IPS DF 6.9 (cell line): ENCODE data around the gene ZDHHC13.
"Not testable (repeated sequence)": the region's sequence is repeated elsewhere in the genome, so short reads cannot be mapped to it uniquely, and the experiment has no call there.

Experiments
- DNase-seq: peaks from one replicate; pipeline ENCODE4 v3.0.0-alpha.2; 2013; ENCODE audit warnings: low read depth, low spot score
- H3K27ac ChIP-seq: one replicate; pipeline ENCODE4 v1.5.1; 2013; ENCODE audit warnings: low read length, control low read depth
- H3K27me3 ChIP-seq: 2 replicates; pipeline ENCODE4 v1.6.1; 2013; ENCODE audit warnings: mild to moderate bottlenecking, low read length; ENCODE audit not compliant: control insufficient read depth, insufficient read depth
- H3K36me3 ChIP-seq: 2 replicates; pipeline ENCODE4 v1.6.1; 2013; ENCODE audit warnings: low read length; ENCODE audit not compliant: control insufficient read depth, insufficient read depth
- H3K4me1 ChIP-seq: 2 replicates; pipeline ENCODE4 v1.6.1; 2013; ENCODE audit warnings: low read length; ENCODE audit not compliant: control insufficient read depth, insufficient read depth
- H3K4me3 ChIP-seq: 2 replicates; pipeline ENCODE4 v1.5.1; 2013; ENCODE audit warnings: mild to moderate bottlenecking, low read length
- H3K9me3 ChIP-seq: 2 replicates; pipeline ENCODE4 v1.6.1; 2013; ENCODE audit warnings: low read length, inconsistent platforms; ENCODE audit not compliant: control insufficient read depth, insufficient read depth
- WGBS: extraction: QIAGEN DNeasy Blood & Tissue Kit; methylation state at CpG from one replicate; pipeline ENCODE4 v1.1.7; 2013; ENCODE audit warnings: mixed read lengths, missing lambda C conversion rate; ENCODE audit not compliant: insufficient read length, insufficient coverage; 5-methylcytosine and 5-hydroxymethylcytosine counted together

The ZDHHC13 gene

DNA sequence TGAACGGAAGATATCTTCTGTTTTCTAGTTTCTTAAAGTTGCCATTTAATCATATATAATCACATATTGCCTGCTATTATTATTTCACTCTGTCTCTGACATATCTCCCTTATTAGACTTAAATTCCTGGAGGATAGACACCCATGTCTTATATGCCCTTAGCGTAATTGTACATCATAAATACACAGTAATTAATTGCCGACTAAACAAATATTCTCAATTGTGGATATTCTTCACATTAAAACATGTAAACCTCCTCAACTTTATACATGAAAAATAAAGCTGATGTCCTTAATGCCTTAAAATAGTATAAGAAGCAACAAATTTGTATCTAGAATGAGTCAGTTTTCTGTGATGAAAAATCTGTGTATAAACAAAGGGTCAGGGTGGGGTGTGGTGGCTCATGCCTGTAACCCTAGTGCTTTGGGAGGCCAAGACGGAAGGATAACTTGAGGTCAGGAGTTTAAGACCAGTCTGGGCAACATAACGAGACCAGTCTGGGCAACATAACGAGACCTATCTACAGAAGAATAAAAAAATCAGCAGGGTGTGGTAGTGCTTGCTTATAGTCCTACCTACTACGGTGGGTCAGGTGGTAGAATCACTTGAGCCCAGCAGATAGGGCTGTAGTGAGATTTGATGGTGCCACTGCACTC, 6.1 kb downstream of the ZDHHC13 start:
- no peak overlapping the region for H3K27ac ChIP-seq
- H3K36me3 ChIP-seq, result peaks cover 2% of the 10 kb centered on the region; the same call in 1 of the 2 replicates
- H3K27me3 ChIP-seq, result no peaks in the 10 kb centered on the region
- no peaks in the 10 kb centered on the region for H3K9me3 ChIP-seq
- H3K4me1 ChIP-seq, result no peaks in the 10 kb centered on the region
- no peak overlapping the region for H3K4me3 ChIP-seq
- DNase-seq, result no peak
- WGBS, result no CpG with 5 or more reads among the region's 7 CpGs

DNA sequence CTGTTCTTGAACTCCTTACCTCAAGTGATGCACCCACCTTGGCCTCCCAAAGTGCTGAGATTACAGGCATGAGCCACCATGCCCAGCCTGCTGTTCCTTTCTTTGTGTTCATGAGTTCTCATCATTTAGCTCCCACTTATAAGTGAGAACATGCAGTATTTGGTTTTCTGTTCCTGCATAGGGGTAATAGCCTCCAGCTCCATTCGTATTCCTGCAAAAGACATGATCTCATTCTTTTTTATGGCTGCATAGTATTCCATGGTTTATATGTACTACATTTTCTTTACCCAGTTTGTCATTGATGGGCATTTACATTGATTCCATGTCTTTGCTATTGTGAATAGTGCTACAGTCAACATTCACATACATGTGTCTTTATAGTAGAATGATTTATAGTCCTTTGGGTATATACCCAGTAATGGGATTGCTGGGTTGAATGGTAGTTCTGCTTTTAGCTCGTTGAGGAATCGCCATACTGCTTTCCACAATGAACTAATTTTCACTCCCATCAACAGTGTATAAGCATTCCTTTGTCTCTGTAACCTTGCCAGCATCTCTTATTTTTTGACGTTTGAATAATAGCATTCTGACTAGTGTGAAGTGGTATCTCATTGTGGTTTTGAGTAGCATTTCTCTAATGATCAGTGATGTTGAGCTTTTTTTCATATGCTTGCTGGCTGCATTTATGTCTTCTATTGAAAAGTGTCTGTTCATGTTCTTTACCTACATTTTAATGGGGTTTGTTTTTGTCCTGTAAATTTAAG, 9.8 kb downstream of the ZDHHC13 start:
- not testable (repeated sequence) for H3K4me3 ChIP-seq, H3K9me3 ChIP-seq, H3K27me3 ChIP-seq, DNase-seq, H3K27ac ChIP-seq, H3K36me3 ChIP-seq, H3K4me1 ChIP-seq
- no CpG with 5 or more reads among the region's 4 CpGs for WGBS

DNA sequence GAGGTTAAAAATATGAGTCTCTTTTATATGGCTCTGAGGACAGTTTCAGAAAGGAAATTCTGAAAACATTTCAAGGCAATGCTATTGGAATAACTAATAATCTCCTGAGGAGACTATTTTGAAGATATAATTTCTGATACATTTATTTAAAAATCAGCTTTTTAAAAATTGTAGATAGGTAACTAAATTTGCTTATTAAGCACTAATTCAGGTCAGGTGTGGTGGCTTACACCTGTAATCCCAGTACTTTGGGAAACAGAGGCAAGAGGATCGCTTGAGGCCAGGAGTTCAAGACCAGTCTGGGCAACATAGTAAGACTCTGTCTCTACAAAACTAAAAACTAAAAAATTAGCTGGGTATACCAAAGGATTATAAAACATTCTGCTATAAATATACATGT, 17.0 kb downstream of the ZDHHC13 start:
- H3K27me3 ChIP-seq, result no peaks in the 10 kb centered on the region
- WGBS, result no CpG with 5 or more reads among the region's 1 CpG

DNA sequence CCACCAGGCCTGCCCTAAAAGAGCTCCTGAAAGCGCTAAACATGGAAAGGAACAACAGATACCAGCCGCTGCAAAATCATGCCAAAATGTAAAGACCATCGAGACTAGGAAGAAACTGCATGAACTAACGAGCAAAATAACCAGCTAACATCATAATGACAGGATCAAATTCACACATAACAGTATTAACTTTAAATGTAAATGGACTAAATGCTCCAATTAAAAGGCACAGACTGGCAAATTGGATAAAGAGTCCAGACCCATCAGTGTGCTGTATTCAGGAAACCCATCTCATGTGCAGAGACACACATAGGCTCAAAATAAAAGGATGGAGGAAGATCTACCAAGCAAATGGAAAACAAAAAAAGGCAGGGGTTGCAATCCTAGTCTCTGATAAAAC, 19.9 kb downstream of the ZDHHC13 start:
- H3K27ac ChIP-seq, DNase-seq, H3K4me3 ChIP-seq, H3K4me1 ChIP-seq, H3K9me3 ChIP-seq, H3K27me3 ChIP-seq, H3K36me3 ChIP-seq: not testable (repeated sequence)
- no CpG with 5 or more reads among the region's 4 CpGs for WGBS

More for the DNA sequence above, 17.0 kb downstream of the ZDHHC13 start:
- Histone ChIP-seq H3K36me3 (peaks cover 2% of the 10 kb centered on the region; the same call in 1 of the 2 replicates), H3K4me3 (no peak overlapping the region), H3K9me3 (no peaks in the 10 kb centered on the region), H3K27ac (no peak overlapping the region), H3K4me1 (no peaks in the 10 kb centered on the region)
- DNase-seq, result no peak

DNA sequence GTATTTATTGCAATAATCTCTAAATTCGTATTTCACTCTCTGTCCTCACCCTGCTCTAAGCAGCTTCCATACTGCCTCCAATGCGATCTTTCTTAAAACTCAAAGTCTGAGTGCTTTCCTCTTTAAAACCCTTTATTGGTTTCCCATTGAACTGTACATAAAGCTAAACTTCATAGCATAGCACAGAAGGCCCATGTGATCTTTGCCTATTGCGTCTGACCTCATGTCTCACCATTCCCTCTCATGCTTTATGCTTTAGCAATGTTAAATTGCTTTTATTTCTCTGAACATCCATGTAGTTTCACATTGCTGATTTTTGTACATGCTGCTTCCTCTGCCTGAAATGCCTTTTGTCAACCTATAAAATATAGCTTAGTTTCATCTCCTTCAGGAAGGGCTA, 28.4 kb downstream of the ZDHHC13 start:
- Histone ChIP-seq H3K9me3 (no peaks in the 10 kb centered on the region), H3K27ac (no peak overlapping the region), H3K27me3 (no peaks in the 10 kb centered on the region), H3K4me3 (no peak overlapping the region), H3K36me3 (no peaks in the 10 kb centered on the region), H3K4me1 (no peaks in the 10 kb centered on the region)
- DNase-seq, result no peak
- WGBS, result no CpG with 5 or more reads among the region's 3 CpGs

DNA sequence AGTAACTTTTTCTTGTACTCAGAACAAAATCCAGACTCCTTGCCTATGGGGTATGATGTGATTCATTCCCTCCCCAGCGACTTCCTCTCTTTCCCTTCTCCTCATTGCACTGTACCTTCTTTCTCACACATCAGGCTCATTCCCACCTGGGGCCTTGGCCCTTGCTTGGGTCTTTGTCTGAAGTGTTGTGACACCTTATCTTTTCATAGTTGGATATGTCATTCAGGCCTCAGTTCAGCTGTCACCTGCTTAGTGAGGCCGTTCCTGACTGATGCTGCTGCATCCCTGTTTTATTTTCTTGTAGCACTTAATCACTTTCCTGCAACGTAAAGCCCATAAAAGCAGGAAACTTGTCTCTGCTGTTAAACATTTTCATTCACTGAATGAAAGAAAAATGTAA, 39.9 kb downstream of the ZDHHC13 start:
- no peak overlapping the region for H3K4me3 ChIP-seq
- H3K27me3 ChIP-seq, result no peaks in the 10 kb centered on the region
- no peak for DNase-seq
- no CpG with 5 or more reads among the region's 3 CpGs for WGBS
- no peak overlapping the region for H3K27ac ChIP-seq
- no peaks in the 10 kb centered on the region for H3K4me1 ChIP-seq
- H3K9me3 ChIP-seq, result no peaks in the 10 kb centered on the region
- H3K36me3 ChIP-seq, result no peaks in the 10 kb centered on the region

DNA sequence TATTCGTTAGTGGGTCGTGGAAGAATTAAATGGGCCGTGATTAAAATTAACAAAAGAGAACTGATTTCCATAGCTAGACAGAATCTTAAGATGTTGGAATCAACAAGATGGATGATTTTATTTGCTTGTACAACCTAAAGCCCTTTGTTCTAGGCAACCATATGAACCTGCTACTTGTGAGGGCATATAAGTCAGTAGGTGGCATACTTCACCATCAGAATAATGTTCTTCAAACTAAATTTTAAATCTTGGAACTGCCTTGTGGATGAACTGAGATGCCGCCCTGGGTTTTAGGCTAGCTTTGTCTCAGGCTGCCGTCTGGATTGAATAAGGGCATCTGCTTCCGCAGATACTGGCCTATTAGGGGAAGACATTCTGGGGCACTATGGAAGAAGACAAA, 43.9 kb downstream of the ZDHHC13 start:
- H3K4me1 ChIP-seq, result no peaks in the 10 kb centered on the region
- no peaks in the 10 kb centered on the region for H3K9me3 ChIP-seq
- no peaks in the 10 kb centered on the region for H3K36me3 ChIP-seq
- H3K27me3 ChIP-seq, result no peaks in the 10 kb centered on the region
- no peak for DNase-seq
- no peak overlapping the region for H3K27ac ChIP-seq
- no CpG with 5 or more reads among the region's 6 CpGs for WGBS
- H3K4me3 ChIP-seq, result no peak overlapping the region

DNA sequence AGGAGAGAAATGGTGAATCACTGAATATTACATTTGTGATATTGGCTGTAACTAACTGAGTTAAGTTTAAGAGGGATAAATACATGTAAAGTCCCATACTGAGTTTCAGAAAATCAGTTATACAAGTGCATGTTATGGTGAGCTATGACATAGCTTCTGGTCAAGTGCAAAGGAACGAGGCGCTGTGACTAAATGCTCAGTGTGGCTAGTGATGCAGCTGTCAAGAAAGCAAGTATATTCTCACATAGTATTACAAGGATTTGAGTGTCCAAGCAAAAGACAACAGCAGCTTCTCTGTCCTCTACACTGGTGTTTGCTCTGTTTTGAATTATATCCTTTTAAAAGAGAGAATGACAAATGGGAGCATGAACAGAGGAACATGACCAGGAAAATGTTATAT, 44.7 kb downstream of the ZDHHC13 start:
- DNase-seq, result no peak
- Histone ChIP-seq H3K36me3 (no peaks in the 10 kb centered on the region), H3K27ac (no peak overlapping the region), H3K4me3 (no peak overlapping the region), H3K4me1 (no peaks in the 10 kb centered on the region), H3K27me3 (no peaks in the 10 kb centered on the region), H3K9me3 (no peaks in the 10 kb centered on the region)
- no CpG with 5 or more reads among the region's 2 CpGs for WGBS

DNA sequence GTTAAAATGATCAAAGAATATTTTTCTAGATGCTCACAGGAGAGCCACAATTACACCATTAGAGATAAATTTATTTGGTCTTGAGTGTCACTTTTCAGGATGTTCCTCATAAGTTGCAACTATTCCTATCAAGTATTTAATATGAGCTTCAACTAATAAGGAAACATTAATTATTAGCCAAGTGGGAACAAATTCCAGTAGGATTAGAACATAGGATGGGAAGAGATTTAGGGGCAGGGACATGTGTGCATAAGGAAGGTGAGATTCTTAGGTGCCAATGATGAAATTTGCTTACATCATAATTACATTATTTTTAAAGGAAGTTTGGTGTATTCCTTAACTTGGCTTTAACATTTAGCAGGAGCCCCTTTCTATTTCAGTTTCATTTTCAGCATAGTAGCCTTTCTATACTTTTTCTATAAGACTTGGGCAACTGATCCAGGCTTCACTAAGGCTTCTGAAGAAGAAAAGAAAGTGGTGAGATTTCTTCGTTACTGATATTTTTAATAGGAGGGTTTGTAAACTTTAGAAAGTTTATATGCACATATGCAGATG, 46.1 kb downstream of the ZDHHC13 start:
- H3K36me3 ChIP-seq, result no peaks in the 10 kb centered on the region
- no peaks in the 10 kb centered on the region for H3K4me1 ChIP-seq
- no CpG with 5 or more reads among the region's 1 CpG for WGBS
- H3K27ac ChIP-seq, result no peak overlapping the region
- no peaks in the 10 kb centered on the region for H3K9me3 ChIP-seq
- H3K27me3 ChIP-seq, result no peaks in the 10 kb centered on the region
- no peak overlapping the region for H3K4me3 ChIP-seq
- no peak for DNase-seq

DNA sequence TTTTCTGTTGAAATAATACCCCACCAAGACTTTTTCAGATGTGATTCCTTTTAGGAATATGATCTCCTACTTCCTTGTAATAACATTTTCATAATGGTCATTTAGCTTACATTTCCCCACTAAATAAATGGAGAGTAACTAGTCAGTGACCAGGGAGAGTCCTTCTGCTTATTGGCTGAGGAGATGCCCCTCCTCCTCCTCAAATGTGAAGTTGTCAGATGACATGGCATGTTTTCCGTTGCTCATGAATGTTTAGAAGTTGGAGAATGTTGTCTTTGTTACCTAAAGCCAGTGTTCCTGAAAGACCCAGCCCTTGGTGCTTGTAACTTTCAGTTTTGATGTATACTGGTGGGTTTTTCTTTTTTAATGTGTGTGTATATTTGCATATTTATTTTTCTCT, 46.6 kb downstream of the ZDHHC13 start:
- WGBS, result no CpG with 5 or more reads among the region's 1 CpG
- no peaks in the 10 kb centered on the region for H3K9me3 ChIP-seq
- no peak for DNase-seq
- H3K27ac ChIP-seq, result no peak overlapping the region
- H3K27me3 ChIP-seq, result no peaks in the 10 kb centered on the region
- H3K36me3 ChIP-seq, result no peaks in the 10 kb centered on the region
- H3K4me1 ChIP-seq, result no peaks in the 10 kb centered on the region
- H3K4me3 ChIP-seq, result no peak overlapping the region
